ENCODE data around the gene PPM1A.

Gene PPM1A

GRCh38 chr14:60248697-60249318 is at the start of gene PPM1A:
Gene PPM1A (plus strand): TSS chr14:60249221. CDS start chr14:60282704, 33,483 bp downstream.
- peak; percentile 92 to 93 for DNase-seq (ENCODE audit: low read depth in 2 of 2)

DNA sequence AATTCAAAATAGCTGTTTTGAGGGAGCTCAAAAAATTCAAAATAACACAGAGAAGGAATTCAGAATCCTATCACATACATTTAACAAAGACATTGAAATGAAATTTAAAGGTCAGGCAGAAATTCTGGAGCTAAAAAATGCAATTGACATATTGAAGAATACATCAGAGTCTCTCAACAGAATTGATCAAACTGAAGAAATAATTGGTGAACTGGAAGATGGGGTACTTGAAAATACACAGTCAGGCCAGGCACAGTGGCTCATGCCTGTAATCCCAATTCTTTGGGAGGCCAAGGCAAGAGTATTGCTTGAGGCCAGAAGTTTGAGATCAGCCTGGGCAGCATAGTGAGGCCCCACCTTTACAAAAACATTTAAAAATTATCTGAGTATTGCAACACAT is 49.7 kb upstream of the PPM1A start:
- DNase-seq (ENCODE audit: low read depth in 2 of 2) = no peak

GRCh38 chr14:60204104-60204842 is 44.7 kb upstream of the PPM1A start:
- DNase-seq (ENCODE audit: low read depth in 2 of 2) = no peak

DNA sequence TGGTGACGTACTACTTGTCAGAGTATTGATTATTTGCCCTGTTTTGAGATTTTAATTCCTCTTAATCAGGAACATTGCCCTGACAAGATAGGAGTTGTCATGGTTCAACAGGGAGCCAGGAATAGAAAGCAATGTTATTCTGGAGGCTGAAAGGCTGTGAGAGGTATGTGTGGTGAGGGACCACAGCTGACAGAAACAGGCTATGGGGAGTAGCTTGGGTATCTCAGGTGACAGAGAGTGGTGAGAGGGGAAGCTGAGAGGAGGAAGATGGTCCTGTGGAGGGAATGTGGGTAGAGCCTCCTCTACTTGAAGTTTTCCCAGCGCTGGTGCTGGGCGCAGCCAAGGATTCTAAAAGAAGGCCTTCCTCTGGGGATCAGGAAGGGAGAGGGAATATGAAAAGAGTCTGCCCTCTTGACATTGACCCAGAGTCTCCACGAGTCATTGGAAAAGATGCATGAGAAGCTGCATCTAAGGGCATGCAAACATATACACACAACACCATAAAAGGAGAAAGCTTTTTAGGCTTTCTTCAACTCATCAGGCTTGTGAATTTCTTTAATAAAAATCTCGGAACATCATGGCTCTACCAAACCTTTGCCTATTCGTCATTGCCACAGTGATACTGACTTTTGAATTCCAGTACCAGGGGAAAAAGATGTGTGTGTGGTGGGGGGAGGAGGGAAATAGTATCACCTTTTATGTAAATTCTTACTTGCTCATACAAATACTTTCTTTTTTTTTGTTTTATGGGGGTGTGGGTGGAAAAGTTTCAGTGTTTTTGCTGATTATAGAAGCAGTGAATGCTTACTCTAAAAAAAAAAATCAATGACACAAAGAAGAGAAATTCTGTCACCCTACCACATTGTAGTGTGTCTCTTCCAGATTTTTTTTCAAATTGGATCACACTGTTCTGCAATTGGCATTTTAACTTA is 43.9 kb upstream of the PPM1A start:
- DNase-seq (ENCODE audit: low read depth in 2 of 2) = no peak

GRCh38 chr14:60206249-60206670 is 42.8 kb upstream of the PPM1A start:
- DNase-seq (ENCODE audit: low read depth in 2 of 2) = no peak

GRCh38 chr14:60206837-60207533 is 42.0 kb upstream of the PPM1A start:
- no peak for DNase-seq (ENCODE audit: low read depth in 2 of 2)

DNA sequence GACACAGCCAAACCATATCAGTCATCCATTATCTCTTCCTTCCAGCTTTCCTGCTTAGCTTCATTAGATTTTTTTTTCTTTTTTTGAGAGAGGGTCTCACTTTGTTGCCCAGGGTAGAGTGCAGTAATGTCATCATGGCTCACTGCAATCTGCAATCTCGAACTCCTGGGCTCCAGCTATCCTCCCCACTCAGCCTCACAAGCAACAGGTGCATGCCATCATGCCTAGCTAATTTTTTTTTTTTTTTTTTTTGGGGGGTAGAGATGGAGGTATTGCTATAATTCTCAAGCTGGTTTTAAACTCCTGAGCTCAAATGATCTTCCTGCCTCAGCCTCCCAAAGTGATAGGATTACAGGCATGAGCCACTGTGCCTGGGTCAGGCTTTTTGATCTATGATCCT is 38.3 kb upstream of the PPM1A start:
- no peak for DNase-seq (ENCODE audit: low read depth in 2 of 2)

GRCh38 chr14:60211153-60211552 is 37.9 kb upstream of the PPM1A start:
- DNase-seq (ENCODE audit: low read depth in 2 of 2) = no peak

GRCh38 chr14:60212503-60213371 is 36.3 kb upstream of the PPM1A start:
- no peak for DNase-seq (ENCODE audit: low read depth in 2 of 2)

DNA sequence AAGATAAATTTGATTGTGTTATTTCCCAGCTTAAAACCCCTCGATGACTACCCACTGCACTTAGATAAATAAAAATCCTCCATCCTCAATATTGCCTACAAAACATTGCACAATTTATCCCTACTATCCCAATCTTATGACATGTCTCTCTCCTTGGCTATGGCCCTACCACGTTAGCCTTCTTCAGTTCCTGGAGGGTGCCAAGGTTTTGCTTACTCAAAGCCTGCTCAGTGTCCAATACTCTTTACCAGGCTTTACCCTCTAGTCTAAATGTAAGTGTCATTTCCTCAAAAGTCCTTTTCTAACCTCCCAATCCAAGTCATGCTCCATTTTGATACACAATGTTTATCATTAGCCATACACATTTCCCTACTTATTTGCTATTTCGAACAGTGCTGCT is 35.0 kb upstream of the PPM1A start:
- DNase-seq (ENCODE audit: low read depth in 2 of 2) = no peak

DNA sequence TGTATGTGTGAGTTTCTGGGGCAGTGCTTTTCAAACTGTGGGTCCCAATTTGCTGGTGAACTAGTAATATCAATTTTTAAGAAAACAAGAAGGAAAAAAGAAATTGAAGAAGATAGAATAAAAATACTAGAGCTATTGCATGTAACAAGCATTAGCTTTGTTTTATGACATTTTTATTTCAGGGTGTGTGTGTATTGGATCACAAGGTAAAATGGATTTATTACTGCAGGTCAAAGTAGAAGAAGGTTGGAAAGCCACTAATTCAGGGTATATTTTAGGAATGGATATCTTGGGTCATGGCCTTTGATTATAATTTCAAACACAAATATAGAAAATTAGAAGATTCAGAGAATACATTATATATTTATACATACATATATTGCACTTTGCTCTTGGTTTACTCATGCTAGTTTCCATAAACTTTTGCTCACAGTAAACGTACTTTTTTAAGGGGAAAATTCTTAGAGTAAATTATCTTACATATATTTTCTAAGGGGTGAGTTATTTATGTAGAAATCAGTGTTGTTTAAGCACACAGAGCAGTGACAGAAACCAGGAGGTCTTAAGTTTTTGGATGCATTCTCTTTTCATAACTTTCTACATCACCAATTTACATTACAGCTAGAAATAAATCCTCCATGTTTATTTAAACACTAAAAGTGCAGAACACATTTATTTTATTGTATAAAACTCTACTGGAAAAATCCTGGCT is 34.5 kb upstream of the PPM1A start:
- DNase-seq (ENCODE audit: low read depth in 2 of 2) = no peak

DNA sequence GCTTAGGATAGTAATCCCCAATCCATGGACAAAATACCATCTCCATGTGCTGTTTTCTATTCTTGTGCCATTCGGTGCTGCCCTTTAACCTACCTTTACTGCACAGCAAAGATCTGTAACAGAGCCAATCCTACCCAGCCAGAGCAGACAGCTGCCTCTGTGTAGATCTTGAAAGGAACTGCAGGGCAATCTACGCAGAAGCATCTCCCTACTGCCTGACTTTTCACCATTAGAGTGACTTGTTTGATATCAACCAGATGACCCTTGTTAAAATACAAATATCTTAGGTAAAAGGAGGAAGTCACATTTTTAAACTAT is 33.9 kb upstream of the PPM1A start:
- no peak for DNase-seq (ENCODE audit: low read depth in 2 of 2)

DNA sequence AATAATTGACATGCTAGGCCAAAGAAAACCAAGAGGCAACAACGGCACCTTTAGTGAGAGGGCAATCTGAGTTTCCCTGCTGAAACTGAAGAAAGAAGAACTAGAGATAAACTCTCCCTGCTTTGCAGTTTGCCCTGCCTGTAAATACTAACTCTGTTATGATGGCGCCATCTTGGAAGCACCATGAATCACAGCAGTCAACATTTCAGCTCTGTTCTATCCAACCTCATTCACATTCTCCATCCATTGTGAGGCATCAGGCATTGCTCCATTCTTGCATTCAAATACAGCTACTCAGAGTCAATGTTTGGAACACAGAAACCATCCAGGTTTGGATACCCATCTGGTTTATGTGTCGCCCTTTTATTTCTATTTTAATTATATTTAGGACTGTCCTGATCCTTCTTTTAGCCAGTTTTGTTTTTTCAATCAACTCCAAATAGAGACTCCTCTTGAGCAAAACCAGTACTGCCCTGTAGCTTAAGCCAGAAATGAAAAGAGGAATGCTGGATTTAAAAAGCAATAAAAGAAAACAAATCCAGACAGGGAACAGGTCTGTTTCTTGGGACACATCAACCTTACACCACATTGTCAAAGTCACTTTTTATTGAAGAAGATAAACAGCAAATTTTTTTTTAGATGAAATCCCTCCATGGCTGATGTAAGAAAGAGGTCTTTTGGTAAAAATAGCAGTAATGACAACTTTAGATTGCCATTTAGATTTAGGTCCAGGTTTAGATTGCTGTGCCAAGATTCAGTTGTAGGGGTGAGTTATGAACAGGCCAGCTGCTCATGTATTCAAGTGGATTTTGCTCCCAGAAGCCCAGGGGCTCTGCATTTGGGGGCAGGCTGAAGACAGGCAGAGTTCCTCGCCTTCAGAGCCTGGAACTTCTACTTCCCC is 33.3 kb upstream of the PPM1A start:
- no peak for DNase-seq (ENCODE audit: low read depth in 2 of 2)

DNA sequence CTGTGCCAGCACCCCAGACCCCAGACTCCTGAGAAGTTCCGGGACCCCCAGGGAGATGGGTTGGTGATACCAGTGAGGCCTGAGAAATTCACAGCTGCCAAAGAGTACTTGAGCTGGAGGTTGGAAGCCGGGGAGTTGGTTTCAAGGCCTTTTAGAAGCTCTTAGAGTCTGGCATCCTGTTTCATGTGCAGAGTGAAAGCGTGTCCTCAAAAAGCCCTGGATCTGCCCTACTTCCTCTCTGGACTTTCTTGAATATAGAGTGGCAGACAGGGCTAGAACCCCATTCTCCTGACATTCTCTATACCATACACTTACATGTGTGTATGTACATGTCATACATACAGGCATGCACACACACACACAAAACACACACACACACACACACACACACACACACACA is 31.3 kb upstream of the PPM1A start:
- no peak for DNase-seq (ENCODE audit: low read depth in 2 of 2)

- DNase-seq (ENCODE audit: low read depth in 2 of 2) = no peak
These were observed 28.9 kb upstream of the PPM1A start for GRCh38 chr14:60220084-60220483.

DNA sequence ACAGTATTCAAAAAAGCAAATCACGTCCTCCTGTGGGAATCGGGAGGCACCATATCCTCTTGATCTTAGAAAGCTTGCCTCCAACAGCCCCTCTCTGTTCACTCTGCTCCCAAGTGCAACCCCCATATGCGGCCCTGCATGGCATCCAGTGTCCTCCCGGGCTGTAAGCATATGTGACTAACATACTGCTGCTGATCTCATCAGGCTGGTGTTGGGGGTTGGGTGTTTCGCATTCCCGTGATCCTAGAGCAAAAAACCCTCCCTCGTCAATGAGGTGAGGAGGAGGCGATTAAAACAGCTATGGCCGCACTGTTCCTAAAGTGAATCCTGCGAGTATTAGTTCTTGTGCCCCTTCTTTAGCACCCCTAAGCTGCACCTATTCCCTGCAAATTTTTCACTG is 28.1 kb upstream of the PPM1A start:
- DNase-seq (ENCODE audit: low read depth in 2 of 2) = no peak

DNA sequence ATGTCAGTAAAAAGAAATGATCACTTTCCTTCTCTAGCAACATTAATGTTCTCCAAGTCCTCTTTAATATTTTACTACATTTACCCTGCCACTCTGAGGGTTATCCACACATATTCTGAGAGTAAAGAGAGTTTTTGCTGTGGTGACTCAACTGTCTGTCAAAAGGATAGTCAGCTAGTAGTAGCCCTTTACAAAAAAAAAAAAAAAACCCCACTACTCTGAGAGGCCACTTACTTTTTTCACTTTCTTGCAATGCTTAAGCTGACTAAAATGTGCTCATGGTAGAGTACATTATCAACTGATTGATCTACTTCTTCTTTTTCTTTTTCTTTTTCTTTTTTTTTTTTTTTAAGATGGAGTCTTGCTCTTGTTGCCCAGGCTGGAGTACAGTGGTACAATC is 27.6 kb upstream of the PPM1A start:
- DNase-seq (ENCODE audit: low read depth in 2 of 2) = no peak

- no peak for DNase-seq (ENCODE audit: low read depth in 2 of 2)
These were observed 26.2 kb upstream of the PPM1A start for GRCh38 chr14:60222820-60223219.

DNA sequence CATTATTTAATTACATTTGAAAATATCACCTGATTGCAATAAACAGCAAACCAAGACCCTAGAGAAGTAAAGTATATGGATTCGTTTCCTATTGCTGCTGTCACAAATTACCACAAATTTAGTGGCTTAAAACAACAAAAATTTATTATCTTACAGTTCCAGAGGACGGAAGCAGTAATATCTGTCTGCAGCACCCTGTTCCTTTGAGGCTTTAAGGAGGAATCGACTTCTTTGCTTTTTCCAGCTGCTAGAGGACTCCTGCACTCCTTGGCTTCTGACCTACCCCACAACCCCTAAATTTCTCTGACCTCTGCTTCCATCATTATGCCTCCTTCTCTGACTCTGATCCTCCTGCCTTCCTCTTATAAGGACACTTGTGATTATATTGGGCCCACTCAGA is 23.8 kb upstream of the PPM1A start:
- DNase-seq (ENCODE audit: low read depth in 2 of 2) = no peak

Data from stimulated activated CD4-positive, alpha-beta T cell treated with anti-CD3 and anti-CD28 coated beads, Interleukin-12 subunit alpha, Interleukin-12 subunit beta, amount 100 ng/mL, for 24 hours (primary cell).